ENCODE measurements around the gene NUDT14. TPM values are rescaled to one million over a fixed set of nuclear protein-coding genes. Genes with fewer than 3 reads are reported as not detected.
A peak's percentile ranks its signal among the peaks of the same experiment; 100 is the strongest.

The NUDT14 gene
- total and polyA plus RNA-seq, 2 of the 8 experiments (the other 6 are each of a cell fraction or from before 2014, with no cell fraction given), result 25.5 to 33.3 TPM

GRCh38 chr14:105178069-105178867 is 2.8 kb downstream of the NUDT14 start:
- H3K14ac ChIP-seq (ENCODE audit: insufficient read length), result no peak overlapping the region
- CTCF ChIA-PET (ENCODE audit: partially characterized antibody), result interaction anchor here (0.7 to 2.4 kb wide), 9 partner anchors 9 to 303 kb away, joined by 3 to 11 read pairs (median 3); partner anchors contain the start of gene GPR132
- POLR2A ChIA-PET (ENCODE audit: partially characterized antibody), result interaction anchor here (0.6 to 2.3 kb wide), 2 partner anchors 9 to 165 kb away, joined by 3 to 6 read pairs; partner anchors contain the start of gene JAG2
- H2BK120ac ChIP-seq (replicated peaks; ENCODE audit: low read depth, low read length), result no peak overlapping the region
- no peak overlapping the region for H2BK5ac ChIP-seq (ENCODE audit: low read depth, low read length)
- no peak overlapping the region for H3K4ac ChIP-seq (replicated peaks; ENCODE audit: insufficient read length, low read depth, low read length)
- no peak overlapping the region for H4K8ac ChIP-seq (ENCODE audit: extremely low read depth, insufficient read depth, low read length)
- H2BK20ac ChIP-seq (ENCODE audit: low read length), result no peak overlapping the region
- H3K79me2 ChIP-seq (ENCODE audit: control insufficient read depth in 1 of 2, insufficient read depth in 2 of 2, low read length in 2 of 2), result no peaks in the 10 kb centered on the region
- DNase-seq (ENCODE audit: low read depth in 1 of 2, low spot score in 2 of 2), result no peak
- H4K5ac ChIP-seq (ENCODE audit: insufficient read length, low read depth, low read length), result no peak overlapping the region
- no peak overlapping the region for H3K23ac ChIP-seq (ENCODE audit: insufficient read length)
- peaks cover 0 to 10% (median 8%) of the 10 kb centered on the region in 4 experiments; a peak in 4 of 7 replicates for H3K27me3 ChIP-seq (replicated peaks in 1 of 4; ENCODE audit: control insufficient read depth in 3 of 4, extremely low read depth in 1 of 4, insufficient read depth in 3 of 4, low read length in 3 of 4)
- H3K9ac ChIP-seq (replicated peaks in 1 of 4; ENCODE audit: extremely low read depth in 1 of 4, low read depth in 3 of 4, low read length in 3 of 4), result no peak overlapping the region
- 83% methylated on average over 15 of the region's 19 CpGs; no CpG with 5 or more reads in 1 of the 2 experiments for WGBS, 2 experiments (ENCODE audit: extremely low coverage in 1 of 2, insufficient coverage in 1 of 2, insufficient read length in 1 of 2, insufficient replicate concordance in 2 of 2, low coverage in 1 of 2, low lambda C conversion rate in 2 of 2, missing lambda C conversion rate in 1 of 2)
- no peak overlapping the region; the same call in 1 of the 2 replicates for H3K18ac ChIP-seq (ENCODE audit: extremely low read depth, low read length)
- no peak overlapping the region for H3K4me3 ChIP-seq (ENCODE audit: extremely low read depth in 1 of 4, insufficient read depth in 2 of 4, low read depth in 3 of 4, low read length in 4 of 4)
- H3K4me1 ChIP-seq (replicated peaks in 1 of 4; ENCODE audit: control insufficient read depth in 3 of 4, insufficient read depth in 4 of 4, low read length in 3 of 4), result peaks cover 0 to 4% (median 1%) of the 10 kb centered on the region in 4 experiments; a peak in 1 of 7 replicates
- H3K27ac ChIP-seq (ENCODE audit: low read depth, low read length), result no peak overlapping the region
- peaks cover 3% of the 10 kb centered on the region; the same call in 1 of the 2 replicates for H3K23me2 ChIP-seq (ENCODE audit: low read depth, low read length)
- H3K4me2 ChIP-seq (ENCODE audit: insufficient read depth in 1 of 2, low read depth in 2 of 2, low read length in 2 of 2), result no peak overlapping the region
- no peak overlapping the region for H3K56ac ChIP-seq (replicated peaks; ENCODE audit: insufficient read length, low read depth, low read length)
- no peak overlapping the region for H4K91ac ChIP-seq (replicated peaks; ENCODE audit: insufficient read length, low read length)
- H4K20me1 ChIP-seq (replicated peaks in 1 of 2; ENCODE audit: control insufficient read depth in 1 of 2, insufficient read depth in 2 of 2, low read length in 2 of 2), result peaks cover 5 to 12% of the 10 kb centered on the region in 2 experiments
- H3K36me3 ChIP-seq (ENCODE audit: control insufficient read depth in 2 of 4, insufficient read depth in 4 of 4, low read length in 3 of 4), result no peaks in the 10 kb centered on the region
- no peaks in the 10 kb centered on the region; the same call in 1 of the 2 replicates for H3K79me1 ChIP-seq (ENCODE audit: low read depth, low read length)
- H2AFZ ChIP-seq (ENCODE audit: low read length), result no peak overlapping the region
- no peaks in the 10 kb centered on the region for H3K9me3 ChIP-seq (ENCODE audit: insufficient read depth in 2 of 2, low read depth in 1 of 2, low read length in 1 of 2)
- no peak overlapping the region for H2BK15ac ChIP-seq (ENCODE audit: low read length)
- FAIRE-seq, result no peak
- H2AK5ac ChIP-seq (ENCODE audit: low read depth, low read length), result no peak overlapping the region
- H2BK12ac ChIP-seq (ENCODE audit: low read depth, low read length), result no peak overlapping the region
- TF ChIP-seq TAF7 (optimal IDR thresholded peaks at IDR 0.05; ENCODE audit: borderline replicate concordance, low read depth, low read length) (no peak), E2F6 (IDR thresholded peaks at IDR 0.05) (no peak), FOSL1 (IDR thresholded peaks at IDR 0.05; ENCODE audit: insufficient read depth, low read depth, low read length) (no peak), RAD21 (IDR thresholded peaks at IDR 0.05 in 1 of 2, conservative IDR thresholded peaks at IDR 0.05 in 1 of 2; ENCODE audit: low read depth in 2 of 2, low read length in 2 of 2) (peak in 1 of 2 experiments; percentile 9; a peak in 2 of 4 replicates), JUND (IDR thresholded peaks at IDR 0.05; ENCODE audit: low read length) (no peak), CHD2 (IDR thresholded peaks at IDR 0.05; ENCODE audit: low read length) (no peak), USF2 (IDR thresholded peaks at IDR 0.05; ENCODE audit: low read length) (no peak)
